Karpas-422 (cell line): ENCODE data around the gene SAP25. TPM values are rescaled to one million over a fixed set of nuclear protein-coding genes. Genes with fewer than 3 reads are reported as not detected.
A peak's percentile ranks its signal among the peaks of the same experiment; 100 is the strongest.

Experiments used
- DNase-seq: peaks from one replicate; pipeline ENCODE4 v3.0.0-alpha.2; 2015
- H2AFZ ChIP-seq: fragments of 200-600 bp; sonication (generic); 2 replicates; pipeline ENCODE4 v1.6.1; 2014; ENCODE audit warnings: antibody characterized with exemption, low read length, mixed read lengths
- H3K27ac ChIP-seq: fragments of 200-600 bp; sonication (generic); 2 replicates; pipeline ENCODE4 v1.5.1; 2014; ENCODE audit warnings: mild to moderate bottlenecking, low read length, moderate library complexity
- H3K27me3 ChIP-seq: fragments of 200-600 bp; sonication (generic); 2 replicates; pipeline ENCODE4 v1.6.1; 2014; ENCODE audit warnings: low read length, mixed read lengths
- H3K36me3 ChIP-seq: fragments of 200-600 bp; sonication (generic); 2 replicates; pipeline ENCODE4 v1.6.1; 2014; ENCODE audit warnings: low read length, mixed read lengths; ENCODE audit not compliant: insufficient read depth
- H3K4me1 ChIP-seq: fragments of 200-600 bp; sonication (generic); 2 replicates; pipeline ENCODE4 v1.6.1; 2014; ENCODE audit warnings: mild to moderate bottlenecking, low read length, mixed read lengths
- H3K4me2 ChIP-seq: fragments of 200-600 bp; sonication (generic); 2 replicates; pipeline ENCODE4 v1.6.1; 2014; ENCODE audit warnings: low read length, low read depth, mild to moderate bottlenecking; ENCODE audit not compliant: poor library complexity, severe bottlenecking
- H3K4me3 ChIP-seq: fragments of 200-600 bp; sonication (generic); 2 replicates; pipeline ENCODE4 v1.5.1; 2014; ENCODE audit warnings: mild to moderate bottlenecking, antibody characterized with exemption, low read length, mixed read lengths
- H3K79me2 ChIP-seq: fragments of 200-600 bp; sonication (generic); 2 replicates; pipeline ENCODE4 v1.6.1; 2014; ENCODE audit warnings: mild to moderate bottlenecking, low read length, mixed read lengths
- H3K9ac ChIP-seq: fragments of 200-600 bp; sonication (generic); 2 replicates; pipeline ENCODE4 v1.6.0; 2014; ENCODE audit warnings: low read length
- H3K9me2 ChIP-seq: fragments of 200-600 bp; sonication (generic), shearing (Covaris generic); replicated peaks from 2 replicates; pipeline ENCODE4 v1.6.0; 2014; ENCODE audit warnings: mild to moderate bottlenecking, low read length, moderate library complexity; ENCODE audit not compliant: insufficient read depth
- H3K9me3 ChIP-seq: fragments of 300-700, 200-600 bp; sonication (generic); 2 replicates; pipeline ENCODE4 v1.6.1; 2014; ENCODE audit warnings: low read length, mixed read lengths
- H4K20me1 ChIP-seq: fragments of 200-600 bp; sonication (generic); 2 replicates; pipeline ENCODE4 v1.6.1; 2014; ENCODE audit warnings: mild to moderate bottlenecking, antibody characterized with exemption, low read length, low read depth; ENCODE audit not compliant: insufficient read depth
- total RNA-seq: library from RNA; depleted of rRNA; stranded (reverse); fragments of >200 nt; shearing (Covaris generic); gene quantifications from 2 replicates; pipeline ENCODE4 v1.2.3, GENCODE V29; 2014; ENCODE audit warnings: low replicate concordance

SAP25 gene
- total RNA-seq, 1 experiment from 2014 or later: 2.5 TPM

GRCh38 chr7:100570954-100571828 is 2.5 kb downstream of the SAP25 start:
- no peak overlapping the region for H3K27ac ChIP-seq
- no peaks in the 10 kb centered on the region for H3K79me2 ChIP-seq
- H2AFZ ChIP-seq: no peak overlapping the region
- no peaks in the 10 kb centered on the region for H4K20me1 ChIP-seq
- DNase-seq: no peak
- no peaks in the 10 kb centered on the region for H3K27me3 ChIP-seq
- H3K4me1 ChIP-seq: peaks cover 34% of the 10 kb centered on the region
- no peaks in the 10 kb centered on the region for H3K9me3 ChIP-seq
- no peaks in the 10 kb centered on the region for H3K9me2 ChIP-seq
- H3K4me2 ChIP-seq: no peak overlapping the region
- H3K36me3 ChIP-seq: no peaks in the 10 kb centered on the region
- H3K9ac ChIP-seq: no peak overlapping the region
- no peak overlapping the region for H3K4me3 ChIP-seq

DNA sequence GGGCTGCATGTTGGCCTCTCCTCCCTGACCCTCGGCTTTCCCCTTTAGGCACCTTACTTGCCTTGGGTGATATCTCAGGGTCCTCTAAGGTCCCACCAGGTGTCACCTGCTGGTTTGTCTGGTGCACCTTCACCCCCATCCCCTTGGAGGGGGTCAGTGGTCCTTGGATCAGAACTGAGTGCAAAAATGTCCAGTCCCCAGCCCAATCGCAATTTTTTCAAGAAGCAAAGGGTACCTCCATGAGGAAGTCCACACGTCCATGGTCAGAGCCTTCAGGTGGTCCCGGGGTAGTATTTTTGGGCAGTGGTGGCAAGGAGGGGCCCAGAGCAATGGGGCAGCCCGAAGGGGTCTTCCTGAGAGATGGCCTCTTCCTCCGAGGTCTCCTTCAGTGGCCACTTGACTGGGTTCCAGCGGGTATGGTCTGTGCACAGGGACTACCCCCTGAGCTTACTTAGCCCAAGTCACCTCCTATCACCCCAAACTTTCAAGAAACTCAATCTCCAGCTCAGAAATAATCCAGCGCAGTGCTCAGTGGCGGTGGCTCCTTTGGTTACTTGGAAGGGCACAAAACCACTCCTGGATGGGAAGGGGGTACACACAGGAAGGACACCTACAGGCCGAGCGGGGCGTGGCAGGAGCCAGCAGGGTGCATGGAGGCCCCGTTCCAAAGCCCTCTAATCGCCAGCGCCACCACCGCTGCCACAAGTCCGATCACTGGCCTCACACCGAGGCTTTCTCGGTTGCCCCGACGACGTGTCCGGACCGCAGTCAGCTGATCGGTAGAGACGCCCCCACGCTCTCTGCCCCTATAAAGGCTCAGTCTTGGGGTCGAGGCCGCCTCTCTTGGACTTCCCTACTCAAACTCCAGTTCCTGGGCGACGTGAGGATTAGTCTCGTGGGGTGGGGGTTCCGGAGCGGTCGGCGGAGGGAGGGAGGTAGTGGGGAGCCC is 4.5 kb downstream of the SAP25 start:
- H3K36me3 ChIP-seq: no peaks in the 10 kb centered on the region
- H3K9ac ChIP-seq: no peak overlapping the region
- H4K20me1 ChIP-seq: no peaks in the 10 kb centered on the region
- DNase-seq: peak; percentile 78
- H2AFZ ChIP-seq: no peak overlapping the region
- no peaks in the 10 kb centered on the region for H3K9me3 ChIP-seq
- no peaks in the 10 kb centered on the region for H3K79me2 ChIP-seq
- H3K27ac ChIP-seq: no peak overlapping the region
- no peaks in the 10 kb centered on the region for H3K9me2 ChIP-seq
- no peaks in the 10 kb centered on the region for H3K27me3 ChIP-seq
- no peak overlapping the region for H3K4me3 ChIP-seq
- H3K4me2 ChIP-seq: peak overlapping the region; percentile 42
- peaks cover 34% of the 10 kb centered on the region for H3K4me1 ChIP-seq

DNA sequence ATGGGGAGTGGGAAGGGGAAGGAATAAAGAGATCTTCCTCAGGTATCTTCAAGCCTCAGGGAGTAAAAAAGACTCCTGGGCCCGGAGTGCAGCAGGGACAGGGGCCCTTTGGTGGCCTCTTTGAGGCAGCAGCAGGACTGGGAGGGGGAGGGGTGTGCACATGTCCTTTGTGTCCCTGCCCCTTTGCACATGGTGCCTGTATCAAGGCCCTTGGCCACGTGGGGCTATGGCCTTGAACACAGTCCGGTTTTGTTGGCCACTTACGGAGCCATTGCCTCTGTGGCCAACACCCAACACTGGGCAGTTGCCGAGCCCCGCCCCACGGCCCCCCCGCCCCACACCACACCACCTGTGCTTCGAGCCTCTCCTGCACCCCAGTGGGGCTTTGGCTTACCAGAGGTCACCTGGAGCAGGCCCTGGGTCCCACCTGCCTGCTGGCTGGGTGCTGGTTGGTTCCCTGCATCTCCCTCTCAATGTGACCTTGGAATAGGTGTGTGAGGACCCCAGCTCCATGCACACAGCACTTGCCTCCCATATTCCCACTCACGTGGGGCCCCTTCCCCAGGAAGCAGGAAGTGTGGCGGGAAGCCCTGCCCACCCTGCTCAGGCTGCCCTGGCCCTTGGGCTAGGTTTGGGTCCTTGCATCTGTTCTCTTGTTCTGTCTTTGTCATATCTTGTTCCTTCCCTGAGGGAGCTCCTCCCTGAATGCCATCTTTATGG is 5.4 kb downstream of the SAP25 start:
- Histone ChIP-seq H3K4me2 (peak overlapping the region; percentile 7), H3K27me3 (no peaks in the 10 kb centered on the region), H3K4me3 (no peak overlapping the region), H3K4me1 (peaks cover 34% of the 10 kb centered on the region), H3K9me3 (no peaks in the 10 kb centered on the region), H2AFZ (no peak overlapping the region), H3K27ac (no peak overlapping the region), H4K20me1 (no peaks in the 10 kb centered on the region), H3K36me3 (no peaks in the 10 kb centered on the region), H3K9ac (no peak overlapping the region), H3K79me2 (no peaks in the 10 kb centered on the region), H3K9me2 (no peaks in the 10 kb centered on the region)
- DNase-seq: peak; percentile 52

DNA sequence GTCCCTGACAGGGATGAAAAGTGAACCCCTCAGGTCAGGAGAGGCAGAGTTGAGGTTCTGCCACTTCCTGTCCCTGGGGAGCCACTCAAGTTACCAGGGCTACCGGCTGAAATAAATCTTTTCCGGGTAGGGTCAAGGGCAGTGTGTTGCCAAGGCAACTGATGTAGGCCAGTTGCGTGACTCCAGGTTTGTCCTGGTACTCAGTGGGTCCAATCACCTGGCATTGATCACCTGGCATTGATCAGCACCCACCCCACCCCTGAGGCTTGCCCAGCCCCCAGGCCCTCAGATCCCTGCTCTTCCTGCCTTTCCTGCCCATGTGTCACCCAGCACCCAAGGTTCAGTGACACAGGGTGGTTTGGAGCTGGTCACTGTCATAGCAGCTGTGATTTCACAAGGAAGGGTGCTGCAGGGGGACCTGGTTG is 5.9 kb downstream of the SAP25 start:
- H2AFZ ChIP-seq: no peak overlapping the region
- DNase-seq: peak; percentile 80
- H3K4me2 ChIP-seq: peak overlapping the region; percentile 33

DNA sequence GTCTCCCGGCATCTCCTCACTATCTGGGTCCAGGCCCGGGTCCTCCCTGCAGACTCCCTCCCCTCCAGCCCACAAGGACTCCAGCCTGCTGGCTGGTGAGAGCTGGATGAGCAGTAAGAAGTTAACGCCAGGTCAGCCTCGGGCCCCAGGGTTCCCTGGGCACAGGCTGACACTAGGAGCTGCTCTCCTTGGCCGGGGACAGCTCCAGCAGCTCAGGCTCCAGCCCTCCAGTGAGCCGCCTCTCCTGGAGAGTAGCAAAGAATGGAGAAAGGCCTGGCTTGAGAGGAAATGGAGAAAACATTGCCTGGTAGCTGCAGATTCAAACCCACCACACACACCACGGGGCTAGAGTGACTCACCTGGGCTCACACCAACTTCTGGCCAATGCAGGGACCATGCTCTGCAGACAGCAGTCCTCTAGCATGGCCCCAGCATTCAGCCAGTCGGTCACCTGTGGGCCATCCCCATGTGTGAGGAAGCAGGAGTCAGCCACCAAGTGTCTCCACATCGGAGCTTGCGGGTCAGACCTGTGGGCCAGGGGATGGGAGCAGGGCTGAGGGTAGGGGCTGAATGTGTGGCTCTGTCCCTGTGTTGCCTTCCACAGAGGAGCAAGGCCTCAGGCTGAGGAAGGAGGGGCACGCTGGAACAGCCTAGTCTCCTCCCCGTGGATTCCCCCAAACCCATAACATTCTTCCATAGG is 6.5 kb downstream of the SAP25 start:
- H3K27me3 ChIP-seq: no peaks in the 10 kb centered on the region
- no peak overlapping the region for H3K4me3 ChIP-seq
- H4K20me1 ChIP-seq: no peaks in the 10 kb centered on the region
- peak overlapping the region; percentile 33 for H3K4me2 ChIP-seq
- H3K4me1 ChIP-seq: peaks cover 34% of the 10 kb centered on the region
- no peak overlapping the region for H2AFZ ChIP-seq
- H3K27ac ChIP-seq: no peak overlapping the region
- no peaks in the 10 kb centered on the region for H3K79me2 ChIP-seq
- H3K9ac ChIP-seq: peak overlapping the region; percentile 38; the same call in 1 of the 2 replicates
- no peak for DNase-seq
- no peaks in the 10 kb centered on the region for H3K9me3 ChIP-seq
- no peaks in the 10 kb centered on the region for H3K9me2 ChIP-seq
- no peaks in the 10 kb centered on the region for H3K36me3 ChIP-seq

More for the DNA sequence above, 5.9 kb downstream of the SAP25 start:
- no peak overlapping the region for H3K27ac ChIP-seq
- no peaks in the 10 kb centered on the region for H3K79me2 ChIP-seq
- no peaks in the 10 kb centered on the region for H3K9me2 ChIP-seq
- H3K9ac ChIP-seq: peak overlapping the region; percentile 38; the same call in 1 of the 2 replicates
- peaks cover 34% of the 10 kb centered on the region for H3K4me1 ChIP-seq
- H3K9me3 ChIP-seq: no peaks in the 10 kb centered on the region
- H4K20me1 ChIP-seq: no peaks in the 10 kb centered on the region
- H3K36me3 ChIP-seq: no peaks in the 10 kb centered on the region
- H3K27me3 ChIP-seq: no peaks in the 10 kb centered on the region
- H3K4me3 ChIP-seq: no peak overlapping the region

DNA sequence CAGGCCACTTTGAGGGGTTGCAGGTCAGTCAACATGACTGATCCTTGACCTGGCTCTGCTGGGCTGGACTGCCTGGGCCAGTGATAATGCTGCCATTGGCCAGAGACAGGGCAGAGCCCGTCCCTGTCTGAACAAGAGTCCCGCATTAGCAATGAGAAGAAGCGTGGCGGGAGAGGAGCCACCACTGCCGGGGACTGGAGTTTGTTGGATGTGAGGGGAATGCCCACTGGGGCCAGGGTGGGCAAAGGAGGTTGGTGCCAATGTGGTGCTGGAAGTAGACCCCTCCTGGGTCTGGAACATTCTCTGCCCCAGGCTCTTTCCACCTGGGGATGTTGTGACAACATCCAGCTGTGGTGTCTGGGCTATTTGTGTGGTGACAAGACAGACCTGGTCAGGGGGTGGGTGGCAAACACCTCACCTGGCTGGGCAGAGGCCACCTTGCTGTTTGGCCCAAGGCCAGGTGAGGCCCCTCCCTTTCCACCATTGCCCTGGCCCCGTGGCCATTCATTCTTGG is 7.6 kb downstream of the SAP25 start:
- H3K9ac ChIP-seq: no peak overlapping the region
- DNase-seq: no peak
- no peaks in the 10 kb centered on the region for H3K27me3 ChIP-seq
- H3K4me3 ChIP-seq: no peak overlapping the region
- H4K20me1 ChIP-seq: no peaks in the 10 kb centered on the region
- no peak overlapping the region for H3K4me2 ChIP-seq
- H3K9me3 ChIP-seq: no peaks in the 10 kb centered on the region
- H2AFZ ChIP-seq: no peak overlapping the region
- peaks cover 29% of the 10 kb centered on the region for H3K4me1 ChIP-seq
- no peaks in the 10 kb centered on the region for H3K9me2 ChIP-seq
- no peaks in the 10 kb centered on the region for H3K79me2 ChIP-seq
- no peaks in the 10 kb centered on the region for H3K36me3 ChIP-seq
- no peak overlapping the region for H3K27ac ChIP-seq

- Histone ChIP-seq H3K9ac (no peak overlapping the region), H3K79me2 (no peaks in the 10 kb centered on the region), H3K4me2 (no peak overlapping the region), H3K27ac (no peak overlapping the region), H3K9me2 (no peaks in the 10 kb centered on the region), H3K4me3 (no peak overlapping the region), H3K4me1 (peaks cover 24% of the 10 kb centered on the region), H3K9me3 (no peaks in the 10 kb centered on the region), H3K36me3 (no peaks in the 10 kb centered on the region), H3K27me3 (no peaks in the 10 kb centered on the region), H2AFZ (no peak overlapping the region), H4K20me1 (no peaks in the 10 kb centered on the region)
- DNase-seq: no peak
Measured at GRCh38 chr7:100565133-100565571, 8.5 kb downstream of the SAP25 start.
